Karpas-422 (cell line): Measurements from ENCODE around the gene INSYN2B. TPM values are rescaled to one million over a fixed set of nuclear protein-coding genes. Genes with fewer than 3 reads are reported as not detected.

Source experiments
- DNase-seq: peaks from one replicate; pipeline ENCODE4 v3.0.0-alpha.2; 2015
- H2AFZ ChIP-seq: fragments of 200-600 bp; sonication (generic); 2 replicates; pipeline ENCODE4 v1.6.1; 2014; ENCODE audit warnings: antibody characterized with exemption, low read length, mixed read lengths
- H3K27ac ChIP-seq: fragments of 200-600 bp; sonication (generic); 2 replicates; pipeline ENCODE4 v1.5.1; 2014; ENCODE audit warnings: mild to moderate bottlenecking, low read length, moderate library complexity
- H3K27me3 ChIP-seq: fragments of 200-600 bp; sonication (generic); 2 replicates; pipeline ENCODE4 v1.6.1; 2014; ENCODE audit warnings: low read length, mixed read lengths
- H3K36me3 ChIP-seq: fragments of 200-600 bp; sonication (generic); 2 replicates; pipeline ENCODE4 v1.6.1; 2014; ENCODE audit warnings: low read length, mixed read lengths; ENCODE audit not compliant: insufficient read depth
- H3K4me1 ChIP-seq: fragments of 200-600 bp; sonication (generic); 2 replicates; pipeline ENCODE4 v1.6.1; 2014; ENCODE audit warnings: mild to moderate bottlenecking, low read length, mixed read lengths
- H3K4me2 ChIP-seq: fragments of 200-600 bp; sonication (generic); 2 replicates; pipeline ENCODE4 v1.6.1; 2014; ENCODE audit warnings: low read length, low read depth, mild to moderate bottlenecking; ENCODE audit not compliant: poor library complexity, severe bottlenecking
- H3K4me3 ChIP-seq: fragments of 200-600 bp; sonication (generic); 2 replicates; pipeline ENCODE4 v1.5.1; 2014; ENCODE audit warnings: mild to moderate bottlenecking, antibody characterized with exemption, low read length, mixed read lengths
- H3K79me2 ChIP-seq: fragments of 200-600 bp; sonication (generic); 2 replicates; pipeline ENCODE4 v1.6.1; 2014; ENCODE audit warnings: mild to moderate bottlenecking, low read length, mixed read lengths
- H3K9ac ChIP-seq: fragments of 200-600 bp; sonication (generic); 2 replicates; pipeline ENCODE4 v1.6.0; 2014; ENCODE audit warnings: low read length
- H3K9me2 ChIP-seq: fragments of 200-600 bp; sonication (generic), shearing (Covaris generic); replicated peaks from 2 replicates; pipeline ENCODE4 v1.6.0; 2014; ENCODE audit warnings: mild to moderate bottlenecking, low read length, moderate library complexity; ENCODE audit not compliant: insufficient read depth
- H3K9me3 ChIP-seq: fragments of 300-700, 200-600 bp; sonication (generic); 2 replicates; pipeline ENCODE4 v1.6.1; 2014; ENCODE audit warnings: low read length, mixed read lengths
- H4K20me1 ChIP-seq: fragments of 200-600 bp; sonication (generic); 2 replicates; pipeline ENCODE4 v1.6.1; 2014; ENCODE audit warnings: mild to moderate bottlenecking, antibody characterized with exemption, low read length, low read depth; ENCODE audit not compliant: insufficient read depth
- total RNA-seq: library from RNA; depleted of rRNA; stranded (reverse); fragments of >200 nt; shearing (Covaris generic); gene quantifications from 2 replicates; pipeline ENCODE4 v1.2.3, GENCODE V29; 2014; ENCODE audit warnings: low replicate concordance

Gene INSYN2B
- total RNA-seq, 1 experiment from 2014 or later = not detected

- no peak overlapping the region for H3K9ac ChIP-seq
- no peak overlapping the region for H3K27ac ChIP-seq
- H4K20me1 ChIP-seq = no peaks in the 10 kb centered on the region
- no peak overlapping the region for H3K4me3 ChIP-seq
- peaks cover 14% of the 10 kb centered on the region; the same call in 1 of the 2 replicates for H3K36me3 ChIP-seq
- H3K79me2 ChIP-seq = no peaks in the 10 kb centered on the region
- H3K27me3 ChIP-seq = no peaks in the 10 kb centered on the region
- no peak for DNase-seq
- peaks cover 17% of the 10 kb centered on the region for H3K4me1 ChIP-seq
- H3K4me2 ChIP-seq = no peak overlapping the region
- H2AFZ ChIP-seq = no peak overlapping the region
- H3K9me2 ChIP-seq = no peaks in the 10 kb centered on the region
- no peaks in the 10 kb centered on the region for H3K9me3 ChIP-seq
Measured at GRCh38 chr5:169989365-169989764, 9.1 kb upstream of the INSYN2B start.

DNA sequence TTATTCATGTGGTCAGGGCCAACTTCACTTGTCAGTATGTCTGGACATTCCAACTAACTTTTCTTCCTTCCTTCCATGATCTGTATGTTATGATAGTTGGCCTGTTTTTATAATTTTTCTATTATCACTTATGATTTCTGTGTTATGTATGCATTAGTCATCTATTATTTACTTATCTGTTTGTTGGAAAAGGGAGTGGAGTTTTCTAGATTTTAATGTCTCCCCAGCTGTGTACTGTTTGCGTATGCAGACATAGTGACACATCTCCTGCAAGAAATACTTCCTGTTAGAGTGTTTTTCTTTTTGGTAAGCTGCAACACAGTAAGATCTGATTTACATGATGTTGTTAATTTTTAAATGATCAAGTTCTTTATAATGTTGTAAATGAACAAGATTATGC lies 8.7 kb upstream of the INSYN2B start:
- no peaks in the 10 kb centered on the region for H3K9me2 ChIP-seq
- H3K27me3 ChIP-seq = no peaks in the 10 kb centered on the region
- no peak overlapping the region for H3K9ac ChIP-seq
- no peak overlapping the region for H3K4me3 ChIP-seq
- no peaks in the 10 kb centered on the region for H3K9me3 ChIP-seq
- no peaks in the 10 kb centered on the region for H3K79me2 ChIP-seq
- no peak overlapping the region for H3K27ac ChIP-seq
- peaks cover 14% of the 10 kb centered on the region; the same call in 1 of the 2 replicates for H3K36me3 ChIP-seq
- H2AFZ ChIP-seq = no peak overlapping the region
- DNase-seq = no peak
- H3K4me2 ChIP-seq = no peak overlapping the region
- H3K4me1 ChIP-seq = peaks cover 13% of the 10 kb centered on the region
- no peaks in the 10 kb centered on the region for H4K20me1 ChIP-seq

DNA sequence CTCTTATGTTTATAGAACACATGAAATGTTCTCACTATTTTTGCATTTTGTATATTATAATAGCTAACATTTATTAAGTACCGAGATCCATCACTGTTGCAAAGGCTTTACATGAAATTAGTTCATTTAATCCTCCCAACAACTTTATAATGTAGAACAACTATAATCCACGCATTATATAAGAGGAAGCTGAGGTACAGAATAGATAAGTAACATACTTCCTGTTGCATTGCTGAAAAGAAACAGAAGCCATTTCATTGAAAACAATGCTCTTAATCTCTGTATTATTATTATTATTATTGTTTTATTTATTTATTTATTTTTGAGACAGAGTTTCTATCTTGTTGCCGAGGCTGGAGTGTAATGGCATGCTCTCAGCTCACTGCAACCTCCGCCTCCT lies 7.9 kb upstream of the INSYN2B start:
- H3K27ac ChIP-seq = no peak overlapping the region
- H3K27me3 ChIP-seq = no peaks in the 10 kb centered on the region
- no peaks in the 10 kb centered on the region for H3K9me2 ChIP-seq
- H3K4me1 ChIP-seq = peaks cover 11% of the 10 kb centered on the region
- H3K36me3 ChIP-seq = peaks cover 16% of the 10 kb centered on the region
- no peak overlapping the region for H3K9ac ChIP-seq
- H4K20me1 ChIP-seq = no peaks in the 10 kb centered on the region
- H2AFZ ChIP-seq = no peak overlapping the region
- no peak overlapping the region for H3K4me3 ChIP-seq
- no peak for DNase-seq
- no peak overlapping the region for H3K4me2 ChIP-seq
- no peaks in the 10 kb centered on the region for H3K9me3 ChIP-seq
- no peaks in the 10 kb centered on the region for H3K79me2 ChIP-seq

GRCh38 chr5:169979871-169980270 lies 424 bp downstream of the INSYN2B start:
- Histone ChIP-seq H3K9ac (peak overlapping the region; percentile 33), H3K79me2 (0 out of 2 replicates have a peak, but pooled peaks cover 9% of the 10 kb centered on the region), H3K36me3 (peaks cover 9% of the 10 kb centered on the region)

GRCh38 chr5:169978714-169979113 lies 1.6 kb downstream of the INSYN2B start:
- Histone ChIP-seq H3K4me3 (no peak overlapping the region), H3K27ac (no peak overlapping the region), H3K9me3 (no peaks in the 10 kb centered on the region), H4K20me1 (no peaks in the 10 kb centered on the region), H3K79me2 (0 out of 2 replicates have a peak, but pooled peaks cover 9% of the 10 kb centered on the region), H3K27me3 (no peaks in the 10 kb centered on the region), H3K9me2 (no peaks in the 10 kb centered on the region), H3K9ac (no peak overlapping the region), H3K4me2 (no peak overlapping the region), H3K36me3 (peaks cover 9% of the 10 kb centered on the region), H3K4me1 (peaks cover 34% of the 10 kb centered on the region), H2AFZ (no peak overlapping the region)
- DNase-seq = no peak

More at GRCh38 chr5:169979871-169980270, 424 bp downstream of the INSYN2B start:
- Histone ChIP-seq H3K9me3 (no peaks in the 10 kb centered on the region), H3K4me2 (peak overlapping the region; percentile 66), H3K27ac (peak overlapping the region; percentile 63), H2AFZ (no peak overlapping the region), H3K4me3 (peak overlapping the region; percentile 20; the same call in 1 of the 2 replicates), H3K27me3 (no peaks in the 10 kb centered on the region), H4K20me1 (no peaks in the 10 kb centered on the region), H3K4me1 (peaks cover 35% of the 10 kb centered on the region), H3K9me2 (no peaks in the 10 kb centered on the region)
- no peak for DNase-seq

DNA sequence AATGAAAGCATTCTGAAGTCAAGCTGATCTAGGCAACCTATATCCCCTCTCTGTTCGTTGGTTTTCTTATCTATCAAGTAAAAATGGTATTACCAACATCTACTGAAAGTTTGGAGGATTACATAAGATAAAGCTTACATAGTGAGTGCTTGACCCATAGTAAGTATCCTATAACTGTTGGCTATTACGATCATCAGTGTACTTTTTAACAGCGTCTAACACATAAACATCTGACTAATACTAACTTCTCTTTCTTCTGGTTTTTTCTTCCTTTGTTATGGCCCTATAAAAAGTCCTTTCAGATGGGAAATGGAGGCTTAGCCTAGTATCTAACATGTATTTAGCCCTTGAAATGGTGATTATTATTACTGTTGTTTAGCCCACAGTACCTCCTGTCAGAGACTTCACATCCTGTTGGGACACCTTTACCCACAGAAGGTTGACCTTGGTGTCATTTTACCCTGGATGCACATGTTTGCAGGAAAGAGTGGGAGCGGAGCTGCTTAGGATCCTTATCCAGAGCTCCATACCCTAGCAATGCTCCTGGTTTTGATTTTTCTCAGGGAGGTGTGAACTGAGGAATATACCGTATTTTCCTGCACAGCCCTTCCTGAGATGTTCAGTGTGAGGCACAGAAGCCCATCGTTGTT lies 6.0 kb downstream of the INSYN2B start:
- Histone ChIP-seq H3K9ac (no peak overlapping the region), H3K4me1 (peaks cover 6% of the 10 kb centered on the region), H3K9me3 (no peaks in the 10 kb centered on the region), H3K9me2 (no peaks in the 10 kb centered on the region), H3K79me2 (peaks cover 10% of the 10 kb centered on the region; the same call in 1 of the 2 replicates), H3K4me3 (no peak overlapping the region), H3K4me2 (no peak overlapping the region), H3K27ac (no peak overlapping the region), H2AFZ (no peak overlapping the region), H3K36me3 (no peaks in the 10 kb centered on the region), H3K27me3 (no peaks in the 10 kb centered on the region), H4K20me1 (no peaks in the 10 kb centered on the region)
- no peak for DNase-seq

DNA sequence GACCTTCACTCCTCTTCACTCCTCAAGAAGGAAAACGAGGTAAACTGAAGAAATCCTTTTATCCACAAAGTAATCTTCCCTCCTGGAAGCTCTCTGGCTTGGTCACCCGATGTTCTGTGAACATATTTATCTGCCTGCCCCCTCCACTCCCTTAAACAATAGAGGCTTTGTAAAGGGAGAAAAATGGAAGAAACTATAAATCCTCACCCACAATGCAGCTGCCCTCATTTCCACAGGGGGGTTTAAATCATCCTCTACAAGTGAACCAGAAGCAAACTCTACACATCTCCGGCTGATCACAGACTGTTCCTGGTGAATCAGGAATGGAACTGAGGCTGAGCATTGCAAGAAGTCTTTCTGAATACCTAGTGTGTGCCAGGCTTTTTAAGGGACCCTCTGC lies 7.2 kb downstream of the INSYN2B start:
- Histone ChIP-seq H3K4me2 (no peak overlapping the region), H3K9me3 (no peaks in the 10 kb centered on the region), H3K4me3 (no peak overlapping the region), H4K20me1 (no peaks in the 10 kb centered on the region), H3K79me2 (peaks cover 9% of the 10 kb centered on the region), H3K36me3 (no peaks in the 10 kb centered on the region), H3K4me1 (no peaks in the 10 kb centered on the region; the same call in 1 of the 2 replicates), H3K9ac (no peak overlapping the region), H3K27me3 (no peaks in the 10 kb centered on the region), H2AFZ (no peak overlapping the region), H3K9me2 (no peaks in the 10 kb centered on the region), H3K27ac (no peak overlapping the region)
- no peak for DNase-seq

DNA sequence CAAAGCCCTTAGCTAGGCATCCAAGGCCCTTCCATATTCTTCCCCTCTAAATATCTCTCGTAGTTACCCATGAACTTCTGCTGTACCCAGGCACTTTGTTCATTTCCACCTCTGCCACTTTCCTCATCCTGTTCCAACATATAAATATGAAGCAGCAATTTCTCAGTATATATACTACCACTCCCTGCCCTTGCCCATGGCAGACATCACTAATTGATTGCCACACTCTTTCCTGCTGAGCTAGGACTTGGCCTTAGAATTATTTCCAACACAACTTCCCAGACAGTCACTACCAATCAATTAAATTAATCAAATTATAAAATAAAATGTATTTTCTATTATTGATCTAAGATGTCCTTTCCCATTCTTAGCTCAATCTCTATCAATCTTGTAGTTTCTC lies 8.5 kb downstream of the INSYN2B start:
- DNase-seq = no peak
- Histone ChIP-seq H3K9ac (no peak overlapping the region), H3K9me2 (no peaks in the 10 kb centered on the region), H2AFZ (no peak overlapping the region), H3K4me1 (peaks cover 9% of the 10 kb centered on the region), H3K9me3 (no peaks in the 10 kb centered on the region), H3K27me3 (no peaks in the 10 kb centered on the region), H3K4me2 (no peak overlapping the region), H4K20me1 (no peaks in the 10 kb centered on the region), H3K79me2 (peaks cover 13% of the 10 kb centered on the region), H3K4me3 (no peak overlapping the region), H3K36me3 (no peaks in the 10 kb centered on the region), H3K27ac (no peak overlapping the region; the same call in 1 of the 2 replicates)
